ENCODE measurements around the gene GBP4. TPM values are rescaled to one million over a fixed set of nuclear protein-coding genes. Genes with fewer than 3 reads are reported as not detected.

The GBP4 gene
- total and polyA plus RNA-seq, 10 donors = 14.5 to 63.5 (median 34.3) TPM

GRCh38 chr1:89171067-89171438 is 27.7 kb downstream of the GBP4 start:
- TF ChIP-seq CTCF (IDR thresholded peaks at IDR 0.05 in 8 of 11, conservative IDR thresholded peaks at IDR 0.05 in 3 of 11) (no peak), POLR2AphosphoS5 (IDR thresholded peaks at IDR 0.05) (no peak), POLR2A (IDR thresholded peaks at IDR 0.05) (no peak)
- Histone ChIP-seq H3K27me3 (replicated peaks in 1 of 7) (no peaks in the 10 kb centered on the region), H3K27ac (no peak overlapping the region), H3K4me1 (no peaks in the 10 kb centered on the region), H3K36me3 (no peaks in the 10 kb centered on the region), H3K9me3 (no peaks in the 10 kb centered on the region), H3K4me3 (no peak overlapping the region)
- intact Hi-C loops (cut with DNase I; ENCODE audit: low total_unique reads) = no loop called here
- DNase-seq = no peak

GRCh38 chr1:89170170-89171066 is 28.3 kb downstream of the GBP4 start:
- no peak overlapping the region for H3K27ac ChIP-seq
- WGBS, 5 donors = 81 to 91% (median 86%) methylated on average over 4 of the region's 4 CpGs
- intact Hi-C loops (cut with DNase I; ENCODE audit: low total_unique reads) = no loop called here
- H3K36me3 ChIP-seq = no peaks in the 10 kb centered on the region
- TF ChIP-seq POLR2AphosphoS5 (IDR thresholded peaks at IDR 0.05) = no peak
- no peak overlapping the region for H3K4me3 ChIP-seq
- H3K4me1 ChIP-seq = no peaks in the 10 kb centered on the region
- H3K27me3 ChIP-seq (replicated peaks in 1 of 7) = no peaks in the 10 kb centered on the region
- no peaks in the 10 kb centered on the region for H3K9me3 ChIP-seq
- DNase-seq = no peak

GRCh38 chr1:89169166-89169565 is 29.6 kb downstream of the GBP4 start:
- Histone ChIP-seq H3K36me3 (no peaks in the 10 kb centered on the region), H3K27me3 (replicated peaks in 1 of 7) (no peaks in the 10 kb centered on the region), H3K27ac (no peak overlapping the region), H3K4me1 (no peaks in the 10 kb centered on the region), H3K4me3 (no peak overlapping the region), H3K9me3 (no peaks in the 10 kb centered on the region)
- intact Hi-C loops (cut with DNase I; ENCODE audit: low total_unique reads) = no loop called here
- no peak for DNase-seq
- TF ChIP-seq POLR2AphosphoS5 (IDR thresholded peaks at IDR 0.05) (no peak), CTCF (IDR thresholded peaks at IDR 0.05 in 8 of 11, conservative IDR thresholded peaks at IDR 0.05 in 3 of 11) (no peak), POLR2A (IDR thresholded peaks at IDR 0.05) (no peak)
- WGBS, 5 donors = 76 to 81% (median 77%) methylated on average over 2 of the region's 2 CpGs

- DNase-seq = no peak
- H3K27ac ChIP-seq = no peak overlapping the region
- TF ChIP-seq POLR2A (IDR thresholded peaks at IDR 0.05) = no peak
- TF ChIP-seq POLR2AphosphoS5 (IDR thresholded peaks at IDR 0.05) = no peak
- no peak for TF ChIP-seq CTCF (IDR thresholded peaks at IDR 0.05 in 8 of 11, conservative IDR thresholded peaks at IDR 0.05 in 3 of 11)
- no peaks in the 10 kb centered on the region for H3K27me3 ChIP-seq (replicated peaks in 1 of 7)
- intact Hi-C loops (cut with DNase I; ENCODE audit: low total_unique reads) = no loop called here
- H3K9me3 ChIP-seq = no peaks in the 10 kb centered on the region
- no peak overlapping the region for H3K4me3 ChIP-seq
- 77 to 86% (median 83%) methylated on average over 2 of the region's 2 CpGs for WGBS, 5 donors
- no peaks in the 10 kb centered on the region for H3K36me3 ChIP-seq
- no peaks in the 10 kb centered on the region for H3K4me1 ChIP-seq
Measured at GRCh38 chr1:89167590-89168230, 31.0 kb downstream of the GBP4 start.

Data from spleen (tissue), 11 donors.